H1 (cell line): ENCODE measurements around the gene KDR. TPM values are rescaled to one million over a fixed set of nuclear protein-coding genes. Genes with fewer than 3 reads are reported as not detected.

ENCODE experiments used
- CEBPB ChIP-seq: IDR thresholded peaks from 2 replicates; pipeline ENCODE4 v1.6.1; 2012; ENCODE audit warnings: low read depth, low read length
- SP1 ChIP-seq: IDR thresholded peaks from 2 replicates; pipeline ENCODE4 v1.6.1; 2011; ENCODE audit warnings: low read depth, low read length
- SUZ12 ChIP-seq: fragments of 200-600 bp; sonication (generic); IDR thresholded peaks from 2 replicates; pipeline ENCODE4 v1.6.1; 2012; ENCODE audit warnings: mild to moderate bottlenecking, inconsistent platforms, low read length, moderate library complexity, mixed read lengths
- polyA plus RNA-seq, 7 experiments: library from polyadenylated mRNA; depleted of rRNA in 3 of 7; stranded (reverse) in 5 of 7; unstranded in 2 of 7; fragments of >200 nt in 5 of 7; fragments of 200-250 nt in 2 of 7; gene quantifications; 1 replicate in 5 of 7; 2 replicates in 1 of 7; 4 replicates in 1 of 7; pipeline versions ENCODE4 v1.2.1 to v1.2.3, GENCODE V29; 2011 to 2013; ENCODE audit warnings: missing spikeins in 2 of 7, mixed read lengths in 2 of 7
- total RNA-seq: library from RNA; stranded (reverse); fragmentation: NEBNext Ultra II Directional; extraction: Animal tissue kit (Norgen Biotek cat#: 25700); gene quantifications from 2 replicates; pipeline ENCODE4 v1.2.1, GENCODE V29; 2021

KDR gene
- total and polyA plus RNA-seq, 2 of the 8 experiments (the other 6 are each of a cell fraction or from before 2014, with no cell fraction given), result 69.3 to 106 TPM

DNA sequence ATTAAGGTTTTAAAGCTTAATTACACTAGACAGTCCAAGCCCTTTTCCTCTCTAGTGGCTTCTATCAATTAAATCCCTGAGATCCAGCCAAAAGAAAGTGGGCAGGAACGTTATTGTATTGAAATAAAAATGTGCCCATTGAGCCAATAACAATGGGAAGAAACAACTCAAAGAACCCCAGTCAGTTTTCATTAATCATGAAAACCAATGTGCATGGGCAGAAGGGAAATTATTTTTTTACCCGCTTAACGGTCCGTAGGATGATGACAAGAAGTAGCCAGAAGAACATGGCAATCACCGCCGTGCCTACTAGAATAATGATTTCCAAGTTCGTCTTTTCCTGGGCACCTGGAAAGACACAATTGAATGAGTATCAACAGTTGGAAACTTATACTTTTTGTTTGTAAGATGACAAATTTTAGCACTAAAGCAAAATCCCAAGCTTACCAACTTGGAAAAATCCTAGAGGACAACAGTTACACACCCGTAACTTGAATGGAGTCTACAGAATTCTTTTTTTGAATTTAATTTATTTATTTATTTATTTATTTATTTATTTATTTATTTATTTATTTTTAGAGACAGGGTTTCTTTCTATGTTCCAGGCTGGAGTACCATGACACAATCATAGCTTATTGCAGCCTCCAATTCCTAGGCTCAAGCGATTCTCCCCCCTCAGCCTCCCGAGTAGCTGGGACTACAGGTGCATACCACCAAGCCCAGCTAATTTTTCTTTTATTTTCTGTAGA is 26.8 kb downstream of the KDR start (continued):
- TF ChIP-seq SUZ12, result no peak
- no peak for TF ChIP-seq SP1
- no peak for TF ChIP-seq CEBPB
- TF ChIP-seq, all 59 proteins: peak for 0
